Activated naive CD8-positive, alpha-beta T cell treated with anti-CD3 and anti-CD28 coated beads, Interleukin-2, amount 10 ng/mL, durations not matched to agents 7 days and 5 days (primary cell): ENCODE measurements around the gene ZNRF3. TPM values are rescaled to one million over a fixed set of nuclear protein-coding genes. Genes with fewer than 3 reads are reported as not detected.

Experiments
- ATAC-seq: fragments of 150-1000 bp; cut with Tn5 transposase; one replicate; pipeline ENCODE4 v1.10.0; 2021; ENCODE audit warnings: low read depth, moderate library complexity
- POLR2A ChIA-PET: fragments of 350-600 bp; sonication (Branson Sonifier 250); formaldehyde crosslinking; loops from one replicate; lab custom pipeline; 2021; ENCODE audit warnings: antibody characterized with exemption; lab: Charles Lee
- DNase-seq: peaks from one replicate; pipeline ENCODE4 v3.0.0; 2021
- H3K27ac Mint-ChIP-seq: one replicate; pipeline ENCODE4 v1.8.0; 2022; ENCODE audit warnings: mild to moderate bottlenecking, mixed read lengths
- H3K27me3 Mint-ChIP-seq: one replicate; pipeline ENCODE4 v1.8.0; 2022; ENCODE audit warnings: mild to moderate bottlenecking, moderate library complexity, mixed read lengths
- H3K36me3 Mint-ChIP-seq: one replicate; pipeline ENCODE4 v1.8.0; 2021; ENCODE audit warnings: mild to moderate bottlenecking, mixed read lengths
- H3K4me1 Mint-ChIP-seq: one replicate; pipeline ENCODE4 v1.8.0; 2021; ENCODE audit warnings: mixed read lengths
- H3K4me3 Mint-ChIP-seq: one replicate; pipeline ENCODE4 v1.8.0; 2022; ENCODE audit warnings: mild to moderate bottlenecking, moderate library complexity, mixed read lengths
- H3K9me3 Mint-ChIP-seq: one replicate; pipeline ENCODE4 v1.8.0; 2021; ENCODE audit warnings: mixed read lengths
- total RNA-seq, 2 experiments: library from RNA; stranded (reverse); gene quantifications; one replicate each; pipeline ENCODE4 v1.2.3, GENCODE V29; 2021

ZNRF3 gene
- total RNA-seq, 2 experiments from 2014 or later: 1.0 to 1.1 TPM

DNA sequence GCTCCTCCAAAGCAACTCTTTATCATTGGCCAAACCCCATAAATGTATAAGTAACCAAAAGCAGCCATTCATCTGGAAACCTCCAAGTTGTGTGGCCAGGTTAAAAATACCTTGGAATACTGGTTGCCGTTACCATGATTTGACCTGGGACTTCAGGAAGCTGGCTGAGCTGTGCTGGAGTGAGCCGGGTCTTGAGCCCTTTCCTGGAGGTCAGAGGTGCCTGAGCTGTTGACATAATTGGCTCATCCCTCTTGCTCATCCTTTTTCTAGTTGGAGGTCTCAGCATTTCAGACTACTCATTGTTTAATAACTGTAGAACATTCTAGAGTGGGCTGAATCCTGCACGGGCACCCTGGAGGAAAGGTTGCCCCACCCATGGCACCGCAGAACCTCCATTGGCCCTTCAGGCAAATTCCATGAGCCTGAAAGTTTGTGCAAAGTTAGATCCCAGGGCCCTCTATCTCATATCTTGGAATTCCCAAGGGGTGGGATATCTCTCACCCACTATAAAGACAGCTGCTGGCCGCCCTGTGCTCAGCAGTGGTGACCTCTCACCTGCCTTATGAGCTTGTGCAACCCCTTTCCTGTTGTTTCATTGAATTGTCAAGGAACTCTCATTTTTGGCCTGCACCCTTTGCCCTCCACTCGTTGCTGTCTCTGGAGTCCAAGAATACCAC is 101.2 kb downstream of the ZNRF3 start:
- no peak for ATAC-seq
- no peak for DNase-seq
- Mint-ChIP-seq H3K36me3 (no peaks in the 10 kb centered on the region), H3K9me3 (peaks cover 3% of the 10 kb centered on the region), H3K4me1 (no peaks in the 10 kb centered on the region), H3K27ac (no peak overlapping the region), H3K27me3 (peaks cover 25% of the 10 kb centered on the region), H3K4me3 (no peak overlapping the region)
- POLR2A ChIA-PET: no interaction called here

GRCh38 chr22:28985581-28986290 is 102.4 kb downstream of the ZNRF3 start:
- no peak overlapping the region for H3K4me3 Mint-ChIP-seq
- ATAC-seq (no peak), DNase-seq (no peak)
- POLR2A ChIA-PET: no interaction called here
- no peaks in the 10 kb centered on the region for H3K4me1 Mint-ChIP-seq
- H3K27ac Mint-ChIP-seq: no peak overlapping the region
- H3K36me3 Mint-ChIP-seq: no peaks in the 10 kb centered on the region
- peaks cover 18% of the 10 kb centered on the region for H3K27me3 Mint-ChIP-seq
- H3K9me3 Mint-ChIP-seq: peaks cover 3% of the 10 kb centered on the region

DNA sequence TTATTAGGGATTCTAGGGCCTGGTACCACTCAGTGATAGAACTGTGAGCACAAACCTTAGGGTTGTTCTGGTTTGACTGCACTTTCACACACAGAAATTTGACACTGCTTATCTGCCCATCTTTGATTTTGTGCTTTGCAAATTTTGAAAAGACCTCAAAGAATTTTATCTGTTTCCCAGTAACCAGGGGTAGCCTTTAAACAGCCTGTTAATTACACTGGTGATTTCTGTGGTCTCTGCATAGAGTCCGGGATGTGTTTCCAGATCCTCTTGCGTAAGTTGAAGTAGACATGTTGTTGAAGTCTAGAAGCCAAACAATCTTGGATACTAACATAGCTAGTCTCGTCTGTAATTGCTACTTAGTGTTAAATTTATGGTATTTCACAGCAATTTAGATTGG is 103.0 kb downstream of the ZNRF3 start:
- DNase-seq: no peak
- H3K27me3 Mint-ChIP-seq: peaks cover 15% of the 10 kb centered on the region

GRCh38 chr22:28988457-28988856 is 105.1 kb downstream of the ZNRF3 start:
- Mint-ChIP-seq H3K27me3 (peaks cover 8% of the 10 kb centered on the region), H3K36me3 (peaks cover 1% of the 10 kb centered on the region), H3K9me3 (peaks cover 3% of the 10 kb centered on the region), H3K4me1 (no peaks in the 10 kb centered on the region), H3K4me3 (no peak overlapping the region), H3K27ac (no peak overlapping the region)
- ATAC-seq (no peak), DNase-seq (no peak)
- POLR2A ChIA-PET: no interaction called here

More for the DNA sequence above, 103.0 kb downstream of the ZNRF3 start:
- no peaks in the 10 kb centered on the region for H3K4me1 Mint-ChIP-seq
- H3K27ac Mint-ChIP-seq: no peak overlapping the region
- H3K4me3 Mint-ChIP-seq: no peak overlapping the region
- no peaks in the 10 kb centered on the region for H3K36me3 Mint-ChIP-seq
- POLR2A ChIA-PET: no interaction called here
- ATAC-seq: no peak
- H3K9me3 Mint-ChIP-seq: peaks cover 3% of the 10 kb centered on the region

DNA sequence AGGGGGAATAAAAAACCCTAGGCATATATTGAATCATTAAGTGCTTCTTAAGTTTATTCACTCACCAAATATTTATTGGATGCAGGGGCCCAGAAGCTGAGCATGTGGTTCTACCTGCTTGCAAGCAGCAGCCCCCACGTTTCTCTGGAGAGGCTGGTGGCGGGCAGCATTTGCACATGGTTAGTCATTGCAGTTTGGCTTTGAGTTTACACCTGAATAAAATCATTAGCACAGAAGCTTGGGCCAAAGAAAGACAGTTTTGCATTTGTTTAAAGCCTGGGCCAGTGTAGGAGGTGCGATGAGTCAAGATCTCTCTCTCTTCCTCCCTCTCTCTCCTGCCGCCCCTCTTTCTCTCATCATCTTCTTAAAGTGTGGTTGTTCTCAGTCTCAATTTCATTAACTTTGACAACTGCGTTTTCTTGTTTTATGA is 105.7 kb downstream of the ZNRF3 start:
- Mint-ChIP-seq H3K36me3 (peaks cover 1% of the 10 kb centered on the region), H3K9me3 (peaks cover 3% of the 10 kb centered on the region), H3K4me1 (no peaks in the 10 kb centered on the region), H3K27ac (no peak overlapping the region), H3K4me3 (no peak overlapping the region), H3K27me3 (peaks cover 8% of the 10 kb centered on the region)
- POLR2A ChIA-PET: no interaction called here
- DNase-seq: no peak
- ATAC-seq: no peak

DNA sequence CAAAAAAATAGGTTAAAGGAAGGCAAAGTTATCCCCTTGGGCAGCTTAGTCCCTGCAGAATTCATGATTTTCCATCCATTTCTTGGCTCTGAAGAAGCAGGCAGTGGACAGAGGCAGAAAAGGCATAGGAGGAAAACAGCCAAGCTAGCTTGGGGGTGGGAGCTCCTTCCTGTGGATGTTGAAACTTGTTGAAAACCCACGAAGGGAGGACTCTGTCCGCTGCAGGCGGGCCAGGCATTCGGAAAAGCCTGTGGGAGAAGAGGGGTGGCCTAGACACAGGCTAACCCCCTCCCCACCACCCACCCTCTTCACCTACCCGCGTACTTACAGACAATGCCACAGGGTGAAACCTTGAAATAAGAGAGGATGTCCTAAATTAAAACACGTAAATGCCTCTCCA is 106.1 kb downstream of the ZNRF3 start:
- POLR2A ChIA-PET: no interaction called here
- Mint-ChIP-seq H3K27ac (no peak overlapping the region), H3K4me3 (no peak overlapping the region)

DNA sequence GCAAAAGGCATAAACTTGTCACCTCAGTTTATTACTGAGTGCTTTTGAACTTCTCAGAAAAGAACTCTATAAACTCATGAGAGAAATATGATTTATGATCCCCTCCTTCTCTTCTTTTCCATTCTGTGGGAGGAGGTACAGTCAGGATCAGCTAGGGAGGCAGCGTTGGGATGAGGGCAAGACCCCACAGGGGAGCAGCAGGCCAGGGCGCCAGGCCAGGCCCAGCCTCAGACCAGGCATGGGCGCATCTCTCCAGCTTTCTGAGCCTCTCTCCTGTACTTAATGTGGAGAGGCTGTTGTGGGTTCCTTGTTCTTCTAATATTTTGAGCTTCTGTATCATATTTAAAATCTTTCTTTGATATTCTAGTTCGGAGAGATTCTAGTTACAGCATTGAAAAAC is 106.5 kb downstream of the ZNRF3 start:
- no peak for ATAC-seq
- POLR2A ChIA-PET: no interaction called here
- peaks cover 5% of the 10 kb centered on the region for H3K27me3 Mint-ChIP-seq
- H3K9me3 Mint-ChIP-seq: peaks cover 3% of the 10 kb centered on the region
- H3K27ac Mint-ChIP-seq: no peak overlapping the region
- H3K4me3 Mint-ChIP-seq: no peak overlapping the region
- H3K4me1 Mint-ChIP-seq: no peaks in the 10 kb centered on the region
- no peak for DNase-seq
- H3K36me3 Mint-ChIP-seq: peaks cover 1% of the 10 kb centered on the region

More for the DNA sequence above, 106.1 kb downstream of the ZNRF3 start:
- no peak for ATAC-seq
- Mint-ChIP-seq H3K4me1 (no peaks in the 10 kb centered on the region), H3K9me3 (peaks cover 3% of the 10 kb centered on the region), H3K36me3 (peaks cover 1% of the 10 kb centered on the region), H3K27me3 (peaks cover 5% of the 10 kb centered on the region)
- DNase-seq: no peak

DNA sequence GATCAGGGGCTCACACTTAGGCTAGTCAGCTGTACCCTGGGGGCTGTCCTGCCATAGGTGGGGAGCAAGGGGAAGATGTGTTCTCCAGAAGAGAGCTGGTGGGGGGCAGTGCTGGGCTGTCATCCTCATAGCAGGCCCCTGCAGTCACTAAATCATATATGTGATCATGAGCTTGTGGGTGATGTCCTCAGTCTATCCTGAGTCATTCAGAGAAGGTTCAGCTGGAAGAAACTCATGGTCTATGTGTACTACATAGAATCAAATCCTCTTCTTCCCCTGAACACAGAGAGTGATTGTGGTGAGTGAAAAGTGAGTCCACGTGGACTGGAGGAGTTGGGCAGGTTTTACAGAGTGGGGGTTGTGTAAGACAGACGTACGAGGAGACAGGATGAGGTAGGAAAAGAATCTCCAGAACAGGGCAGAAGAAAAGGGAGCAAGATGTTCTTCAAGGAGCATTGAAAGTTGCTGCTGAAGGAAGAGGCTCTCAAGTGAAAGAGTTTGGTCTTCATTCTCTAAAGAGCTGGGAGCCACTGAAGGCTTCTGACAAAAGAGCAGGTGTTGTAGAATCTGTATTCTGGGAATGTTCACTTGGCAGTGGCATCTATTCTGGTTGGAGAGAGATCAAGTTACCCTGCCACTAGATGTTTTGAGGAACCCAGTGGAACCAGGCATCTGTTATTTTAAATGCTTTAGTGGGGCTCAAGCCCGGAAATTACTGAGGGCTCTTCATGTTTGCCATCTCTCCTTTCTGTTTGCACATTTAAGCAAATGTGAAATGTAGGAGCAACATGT is 109.4 kb downstream of the ZNRF3 start:
- DNase-seq: no peak
- POLR2A ChIA-PET: no interaction called here
- peaks cover 1% of the 10 kb centered on the region for H3K36me3 Mint-ChIP-seq
- H3K9me3 Mint-ChIP-seq: no peaks in the 10 kb centered on the region
- H3K4me3 Mint-ChIP-seq: no peak overlapping the region
- no peaks in the 10 kb centered on the region for H3K4me1 Mint-ChIP-seq
- no peak for ATAC-seq
- no peak overlapping the region for H3K27ac Mint-ChIP-seq
- H3K27me3 Mint-ChIP-seq: peaks cover 4% of the 10 kb centered on the region

GRCh38 chr22:28994522-28994921 is 111.2 kb downstream of the ZNRF3 start:
- peaks cover 1% of the 10 kb centered on the region for H3K36me3 Mint-ChIP-seq
- POLR2A ChIA-PET: no interaction called here
- ATAC-seq (no peak), DNase-seq (no peak)
- peaks cover 8% of the 10 kb centered on the region for H3K27me3 Mint-ChIP-seq
- H3K4me3 Mint-ChIP-seq: no peak overlapping the region
- no peaks in the 10 kb centered on the region for H3K4me1 Mint-ChIP-seq
- H3K27ac Mint-ChIP-seq: no peak overlapping the region
- H3K9me3 Mint-ChIP-seq: no peaks in the 10 kb centered on the region

- Mint-ChIP-seq H3K4me3 (no peak overlapping the region), H3K4me1 (no peaks in the 10 kb centered on the region), H3K27ac (no peak overlapping the region), H3K27me3 (peaks cover 10% of the 10 kb centered on the region), H3K36me3 (peaks cover 1% of the 10 kb centered on the region), H3K9me3 (no peaks in the 10 kb centered on the region)
- POLR2A ChIA-PET: no interaction called here
- DNase-seq: no peak
- ATAC-seq: no peak
Observed at GRCh38 chr22:28995551-28995950, 112.2 kb downstream of the ZNRF3 start.

GRCh38 chr22:28997342-28997741 is 114.0 kb downstream of the ZNRF3 start:
- no peak for ATAC-seq
- Mint-ChIP-seq H3K27ac (no peak overlapping the region), H3K36me3 (peaks cover 1% of the 10 kb centered on the region), H3K4me1 (no peaks in the 10 kb centered on the region), H3K9me3 (no peaks in the 10 kb centered on the region), H3K27me3 (peaks cover 11% of the 10 kb centered on the region), H3K4me3 (no peak overlapping the region)
- DNase-seq: no peak
- POLR2A ChIA-PET: no interaction called here

DNA sequence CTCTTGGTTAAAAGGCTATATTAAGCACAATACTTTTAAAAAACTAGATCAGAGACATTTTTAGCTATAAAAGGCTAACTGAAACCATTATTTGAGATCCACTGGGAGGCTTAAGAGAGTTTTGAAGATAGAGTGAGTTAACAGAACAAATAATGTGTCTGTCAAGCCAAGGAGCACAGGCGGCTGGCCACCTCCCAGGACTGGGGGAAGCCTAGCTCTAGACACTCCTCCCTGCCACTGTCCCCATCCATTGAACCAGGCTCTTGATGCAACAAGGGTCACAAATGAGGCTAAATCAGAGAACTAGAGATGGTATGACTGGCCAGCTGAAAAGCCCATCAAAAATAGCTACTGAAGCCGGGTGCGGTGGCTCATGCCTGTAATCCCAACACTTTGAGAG is 115.3 kb downstream of the ZNRF3 start:
- POLR2A ChIA-PET: no interaction called here
- H3K27me3 Mint-ChIP-seq: peaks cover 19% of the 10 kb centered on the region
- no peaks in the 10 kb centered on the region for H3K36me3 Mint-ChIP-seq
- no peaks in the 10 kb centered on the region for H3K4me1 Mint-ChIP-seq
- no peak overlapping the region for H3K4me3 Mint-ChIP-seq
- ATAC-seq (no peak), DNase-seq (no peak)
- no peaks in the 10 kb centered on the region for H3K9me3 Mint-ChIP-seq
- H3K27ac Mint-ChIP-seq: no peak overlapping the region

DNA sequence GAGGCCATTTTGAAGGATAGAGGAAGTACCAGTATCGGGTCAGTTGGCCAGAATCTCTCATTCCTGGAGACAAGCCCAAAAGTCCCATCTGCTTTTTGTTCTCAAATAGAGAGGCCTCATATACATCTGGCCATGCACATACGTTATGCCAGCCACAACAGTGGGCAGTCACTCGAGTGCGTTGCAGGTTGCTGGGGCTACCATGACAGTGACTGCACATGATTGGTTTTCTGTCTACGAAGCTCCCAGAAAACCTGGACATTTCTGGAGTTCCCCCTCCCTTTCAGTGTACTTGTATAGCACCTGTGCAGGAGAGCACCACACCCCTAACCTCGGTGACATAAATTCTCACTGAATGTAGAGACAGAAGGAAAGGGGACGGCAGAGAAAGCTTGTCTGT is 116.1 kb downstream of the ZNRF3 start:
- no peaks in the 10 kb centered on the region for H3K36me3 Mint-ChIP-seq
- peaks cover 3% of the 10 kb centered on the region for H3K4me1 Mint-ChIP-seq
- DNase-seq (no peak), ATAC-seq (no peak)
- no peaks in the 10 kb centered on the region for H3K9me3 Mint-ChIP-seq
- no peak overlapping the region for H3K4me3 Mint-ChIP-seq
- H3K27me3 Mint-ChIP-seq: peaks cover 23% of the 10 kb centered on the region
- POLR2A ChIA-PET: interaction anchor here (0.7 to 0.8 kb wide), 2 partner anchors 17 to 72 kb away, joined by 3 to 5 read pairs; no protein-coding TSS in a partner anchor
- H3K27ac Mint-ChIP-seq: no peak overlapping the region
